Stimulated activated CD8-positive, alpha-beta memory T cell treated with anti-CD3 and anti-CD28 coated beads, Interleukin-15, amount 100 ng/mL, for 4 hours (primary cell): ENCODE results near the gene RALB.

Experiments used
- DNase-seq, 2 donors: peaks; one replicate each; pipeline ENCODE4 v3.0.0-alpha.2; 2020; ENCODE audit warnings: low read depth in 2 of 2

RALB gene

GRCh38 chr2:120338015-120338414, 85.4 kb downstream of the RALB start:
- no peak for DNase-seq

- DNase-seq, result no peak
Measured at GRCh38 chr2:120341977-120342376, 89.3 kb downstream of the RALB start.

- no peak for DNase-seq
Measured at GRCh38 chr2:120342446-120342845, 89.8 kb downstream of the RALB start.

- no peak for DNase-seq
Measured at GRCh38 chr2:120343100-120343432, 90.4 kb downstream of the RALB start.

- no peak for DNase-seq
Measured at GRCh38 chr2:120343433-120344105, 90.9 kb downstream of the RALB start.
